LNCaP clone FGC (cell line): Measurements from ENCODE around the gene MYD88.

Experiments
- DNase-seq: peaks from one replicate; pipeline ENCODE4 v3.0.0-alpha.2; 2011; ENCODE audit warnings: low read depth
- H3K4me3 ChIP-seq: 2 replicates; pipeline ENCODE4 v1.5.1; 2011; ENCODE audit warnings: mild to moderate bottlenecking, low read depth, low read length, control low read depth
- TF ChIP-seq, protein P1 (sequence below): IDR thresholded peaks from 2 replicates; pipeline ENCODE4 v1.5.1; 2012; ENCODE audit warnings: mild to moderate bottlenecking; ENCODE audit not compliant: control insufficient read depth, insufficient read depth; ENCODE audit errors: extremely low read depth

MYD88 gene

DNA sequence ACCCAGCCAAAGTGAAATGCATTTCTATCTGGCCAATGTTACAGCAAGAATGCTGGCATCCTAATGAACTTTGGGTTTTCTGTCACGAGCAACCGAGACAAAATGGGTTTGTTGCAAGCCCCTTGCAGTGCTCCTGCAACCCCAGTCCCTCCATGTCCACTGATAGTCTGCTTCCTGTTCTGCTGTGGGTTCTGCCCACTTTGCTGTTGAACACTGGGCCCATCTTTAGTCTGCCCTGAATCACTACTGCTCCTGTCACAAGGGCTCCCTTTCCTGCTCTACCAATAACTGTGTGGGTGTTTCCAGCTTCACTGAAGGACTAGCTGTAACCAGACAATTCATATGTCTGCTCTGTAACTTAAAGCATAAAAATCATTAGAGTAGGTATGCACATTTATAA lies 14.1 kb downstream of the MYD88 start:
- TF ChIP-seq, protein P1, sequence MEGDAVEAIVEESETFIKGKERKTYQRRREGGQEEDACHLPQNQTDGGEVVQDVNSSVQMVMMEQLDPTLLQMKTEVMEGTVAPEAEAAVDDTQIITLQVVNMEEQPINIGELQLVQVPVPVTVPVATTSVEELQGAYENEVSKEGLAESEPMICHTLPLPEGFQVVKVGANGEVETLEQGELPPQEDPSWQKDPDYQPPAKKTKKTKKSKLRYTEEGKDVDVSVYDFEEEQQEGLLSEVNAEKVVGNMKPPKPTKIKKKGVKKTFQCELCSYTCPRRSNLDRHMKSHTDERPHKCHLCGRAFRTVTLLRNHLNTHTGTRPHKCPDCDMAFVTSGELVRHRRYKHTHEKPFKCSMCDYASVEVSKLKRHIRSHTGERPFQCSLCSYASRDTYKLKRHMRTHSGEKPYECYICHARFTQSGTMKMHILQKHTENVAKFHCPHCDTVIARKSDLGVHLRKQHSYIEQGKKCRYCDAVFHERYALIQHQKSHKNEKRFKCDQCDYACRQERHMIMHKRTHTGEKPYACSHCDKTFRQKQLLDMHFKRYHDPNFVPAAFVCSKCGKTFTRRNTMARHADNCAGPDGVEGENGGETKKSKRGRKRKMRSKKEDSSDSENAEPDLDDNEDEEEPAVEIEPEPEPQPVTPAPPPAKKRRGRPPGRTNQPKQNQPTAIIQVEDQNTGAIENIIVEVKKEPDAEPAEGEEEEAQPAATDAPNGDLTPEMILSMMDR = no peak
- DNase-seq = no peak
- no peak overlapping the region for H3K4me3 ChIP-seq

DNA sequence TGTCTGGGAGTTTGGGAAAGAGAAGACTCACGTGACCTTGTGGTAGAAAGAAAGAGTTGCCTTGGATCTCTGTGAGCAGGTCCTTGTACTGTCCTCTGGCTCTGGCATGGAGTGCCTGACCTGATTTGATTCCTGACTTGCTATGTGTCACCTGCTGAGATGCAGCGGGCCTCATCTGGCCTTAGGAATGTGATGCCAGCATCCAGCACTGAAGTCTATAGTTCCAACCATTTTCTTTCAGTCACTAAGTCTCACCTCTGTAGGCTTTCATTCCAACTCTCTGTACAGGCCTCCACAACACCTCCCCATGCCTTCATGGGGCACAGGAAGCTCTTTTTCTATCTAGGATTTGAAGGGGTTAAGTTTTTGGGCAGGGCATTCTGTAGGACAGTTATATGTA lies 14.8 kb downstream of the MYD88 start:
- TF ChIP-seq, protein P1 = no peak
- no peak overlapping the region for H3K4me3 ChIP-seq
- no peak for DNase-seq

DNA sequence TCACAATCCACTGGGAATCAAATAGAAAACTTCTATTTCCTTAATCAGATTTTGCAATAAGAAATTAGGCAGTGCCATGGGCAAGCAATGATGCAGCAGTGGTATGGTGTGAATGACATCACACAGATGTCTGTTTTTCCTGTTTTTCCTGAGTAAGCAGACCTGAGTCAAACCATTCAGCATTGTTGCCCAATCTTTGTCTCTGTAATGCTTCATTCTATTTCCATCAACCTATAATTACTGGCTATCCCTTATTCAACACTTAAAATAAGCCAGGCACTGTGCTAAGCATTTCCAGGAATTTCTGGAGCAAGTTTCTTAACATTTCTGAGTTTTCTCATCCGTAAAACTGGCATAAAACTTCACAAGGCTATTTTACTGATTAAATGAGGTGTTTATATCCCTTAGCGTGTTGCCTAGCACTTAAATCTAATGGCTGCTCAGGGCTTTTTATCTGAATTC lies 15.6 kb downstream of the MYD88 start:
- no peak for DNase-seq
- TF ChIP-seq, protein P1 = no peak
- H3K4me3 ChIP-seq = no peak overlapping the region

GRCh38 chr3:38154625-38155255 lies 16.3 kb downstream of the MYD88 start:
- TF ChIP-seq, protein P1 = no peak
- no peak for DNase-seq
- H3K4me3 ChIP-seq = no peak overlapping the region

GRCh38 chr3:38155825-38156224 lies 17.4 kb downstream of the MYD88 start:
- TF ChIP-seq, protein P1 = no peak
- no peak for DNase-seq
- no peak overlapping the region for H3K4me3 ChIP-seq

- DNase-seq = no peak
- TF ChIP-seq, protein P1 = no peak
Observed at GRCh38 chr3:38157117-38157516, 18.7 kb downstream of the MYD88 start.

GRCh38 chr3:38157595-38157994 lies 19.1 kb downstream of the MYD88 start:
- TF ChIP-seq, protein P1 = no peak
- no peak overlapping the region for H3K4me3 ChIP-seq
- no peak for DNase-seq

More at GRCh38 chr3:38157117-38157516, 18.7 kb downstream of the MYD88 start:
- H3K4me3 ChIP-seq = no peak overlapping the region
